Activated T-cell treated with anti-CD3 and anti-CD28 coated beads, Interleukin-2, amount 50 U/mL, for 4 hours (primary cell): Measurements from ENCODE around the gene PFN4. TPM values are rescaled to one million over a fixed set of nuclear protein-coding genes. Genes with fewer than 3 reads are reported as not detected.
A peak's percentile ranks its signal among the peaks of the same experiment; 100 is the strongest.
"Not testable (repeated sequence)": the region's sequence is repeated elsewhere in the genome, so short reads cannot be mapped to it uniquely, and the experiment has no call there.

Experiments
- ATAC-seq, 2 donors: fragments of 200-7000 bp; cut with Tn5 transposase; one replicate each; pipeline ENCODE4 v1.10.0; 2021
- DNase-seq: peaks from one replicate; pipeline ENCODE4 v3.0.0-alpha.2; 2020
- H3K27me3 Mint-ChIP-seq: one replicate; pipeline ENCODE4 v1.8.0; 2021; ENCODE audit warnings: low read depth, mixed read lengths
- H3K36me3 Mint-ChIP-seq: one replicate; pipeline ENCODE4 v1.8.0; 2022; ENCODE audit warnings: mixed read lengths; ENCODE audit not compliant: insufficient read depth
- H3K4me1 Mint-ChIP-seq: one replicate; pipeline ENCODE4 v1.8.0; 2021; ENCODE audit warnings: low read depth, mixed read lengths
- H3K4me3 Mint-ChIP-seq: one replicate; pipeline ENCODE4 v1.8.0; 2021; ENCODE audit warnings: mild to moderate bottlenecking, moderate library complexity, mixed read lengths
- H3K9me3 Mint-ChIP-seq: one replicate; pipeline ENCODE4 v1.8.0; 2021; ENCODE audit warnings: mixed read lengths
- total RNA-seq, 3 donors: library from RNA; stranded (reverse); gene quantifications; one replicate each; pipeline ENCODE4 v1.2.1, GENCODE V29; 2021

The PFN4 gene
- total RNA-seq, 3 donors from 2014 or later = not detected

GRCh38 chr2:24125956-24126355 is 2.8 kb upstream of the PFN4 start:
- ATAC-seq = no peak
- Mint-ChIP-seq H3K36me3 (no peaks in the 10 kb centered on the region), H3K27me3 (no peaks in the 10 kb centered on the region), H3K4me1 (peaks cover 11% of the 10 kb centered on the region), H3K9me3 (no peaks in the 10 kb centered on the region), H3K4me3 (no peak overlapping the region)
- no peak for DNase-seq

- Mint-ChIP-seq H3K4me1 (peaks cover 11% of the 10 kb centered on the region), H3K9me3 (no peaks in the 10 kb centered on the region), H3K36me3 (no peaks in the 10 kb centered on the region), H3K4me3 (peak overlapping the region; percentile 71), H3K27me3 (no peaks in the 10 kb centered on the region)
- no peak for ATAC-seq
- DNase-seq = no peak
Observed at GRCh38 chr2:24123922-24124580, 917 bp upstream of the PFN4 start.

DNA sequence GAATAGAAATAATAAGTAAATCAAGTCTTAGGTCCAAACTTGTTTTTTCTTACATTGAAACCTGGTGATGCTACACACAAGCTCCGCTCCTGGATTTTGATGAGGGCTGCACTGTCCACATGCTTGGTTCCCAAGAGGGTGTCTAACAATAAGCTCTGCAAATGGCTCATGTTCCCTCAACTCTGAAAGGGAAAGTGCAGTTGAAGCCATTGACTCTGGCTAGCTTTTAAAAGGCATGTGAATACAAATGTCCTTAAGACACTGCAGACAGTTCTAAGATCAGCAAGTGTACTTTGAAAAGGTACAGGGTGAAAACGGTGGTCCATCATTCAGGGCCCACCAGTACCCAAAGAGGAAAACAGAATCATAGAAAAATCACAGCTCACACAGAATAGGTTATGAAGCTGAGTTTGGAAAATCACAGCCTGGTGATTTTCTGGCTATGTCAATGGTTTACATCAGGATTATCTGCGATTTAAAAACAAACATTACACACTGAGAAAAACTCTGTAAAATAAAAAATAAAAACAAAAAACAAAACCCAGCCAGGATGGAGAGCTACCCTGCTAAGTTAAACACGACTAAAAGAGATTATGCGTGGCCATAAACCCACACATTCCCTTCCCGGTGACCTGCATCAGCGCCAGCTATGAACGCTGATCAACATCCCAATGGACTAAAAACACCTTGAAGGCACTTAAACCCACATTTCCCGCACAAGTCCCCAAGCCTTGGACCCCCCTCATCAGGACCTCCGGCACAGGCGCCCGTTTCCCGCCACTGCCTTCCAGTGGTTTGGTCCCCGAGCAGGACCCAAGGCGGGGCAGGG is 554 bp downstream of the PFN4 start:
- H3K4me3 Mint-ChIP-seq = peak overlapping the region; percentile 82
- H3K4me1 Mint-ChIP-seq = peaks cover 11% of the 10 kb centered on the region
- no peaks in the 10 kb centered on the region for H3K27me3 Mint-ChIP-seq
- ATAC-seq = no peak
- no peaks in the 10 kb centered on the region for H3K36me3 Mint-ChIP-seq
- no peaks in the 10 kb centered on the region for H3K9me3 Mint-ChIP-seq
- no peak for DNase-seq

DNA sequence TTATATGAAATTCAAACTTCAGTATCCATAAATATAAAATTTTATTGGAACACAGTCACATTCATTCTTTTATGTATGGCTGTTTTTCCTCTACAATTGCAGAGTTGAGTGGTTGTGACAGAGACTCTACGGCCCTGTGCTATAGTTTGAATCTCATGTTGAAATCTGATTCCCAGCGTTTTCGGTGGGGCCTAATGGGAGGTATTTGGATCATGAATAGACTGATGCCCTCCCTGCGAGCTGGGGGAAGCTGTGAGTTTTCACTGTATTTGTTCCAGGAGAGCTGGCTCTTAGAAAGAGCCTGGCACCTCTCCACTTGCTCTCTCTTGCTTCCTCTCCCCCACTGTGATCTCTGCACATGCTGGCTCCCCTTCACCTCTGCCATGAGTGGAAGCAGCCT is 1.7 kb downstream of the PFN4 start:
- Mint-ChIP-seq H3K36me3 (no peaks in the 10 kb centered on the region), H3K4me1 (peaks cover 11% of the 10 kb centered on the region), H3K4me3 (no peak overlapping the region), H3K9me3 (no peaks in the 10 kb centered on the region), H3K27me3 (no peaks in the 10 kb centered on the region)
- DNase-seq = no peak
- ATAC-seq = no peak

GRCh38 chr2:24121066-24121465 is 2.1 kb downstream of the PFN4 start:
- H3K27me3 Mint-ChIP-seq = no peaks in the 10 kb centered on the region
- H3K9me3 Mint-ChIP-seq = no peaks in the 10 kb centered on the region
- no peak overlapping the region for H3K4me3 Mint-ChIP-seq
- no peak for DNase-seq
- H3K4me1 Mint-ChIP-seq = peaks cover 11% of the 10 kb centered on the region
- no peaks in the 10 kb centered on the region for H3K36me3 Mint-ChIP-seq
- ATAC-seq = no peak

- DNase-seq (no peak), ATAC-seq (no peak)
- H3K36me3 Mint-ChIP-seq = peaks cover 3% of the 10 kb centered on the region
- H3K9me3 Mint-ChIP-seq = no peaks in the 10 kb centered on the region
- H3K27me3 Mint-ChIP-seq = no peaks in the 10 kb centered on the region
- H3K4me1 Mint-ChIP-seq = peaks cover 4% of the 10 kb centered on the region
- H3K4me3 Mint-ChIP-seq = no peak overlapping the region
Observed at GRCh38 chr2:24117902-24118301, 5.2 kb downstream of the PFN4 start.

DNA sequence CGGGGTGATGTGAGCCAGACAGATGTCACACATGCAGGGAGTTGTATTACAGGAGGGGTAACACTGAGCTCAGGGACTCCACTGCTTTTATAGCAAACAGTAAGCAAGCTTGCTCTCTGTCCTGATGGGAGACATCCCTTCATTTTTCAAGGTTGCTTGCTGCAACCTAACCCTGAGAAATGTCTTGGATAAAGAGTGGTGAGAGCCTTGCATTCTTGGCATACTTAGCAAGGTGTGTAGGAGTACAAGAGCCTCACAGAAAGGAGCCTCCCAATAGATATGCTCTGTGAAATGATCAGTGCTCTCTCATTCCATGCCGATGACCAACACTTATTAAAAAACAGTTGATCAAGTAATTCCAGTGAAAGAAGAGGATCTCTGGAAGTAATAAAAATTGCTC is 8.1 kb downstream of the PFN4 start:
- ATAC-seq (no peak), DNase-seq (no peak)
- Mint-ChIP-seq H3K4me3 (no peak overlapping the region), H3K9me3 (peaks cover under 1% of the 10 kb centered on the region), H3K4me1 (no peaks in the 10 kb centered on the region), H3K27me3 (no peaks in the 10 kb centered on the region), H3K36me3 (peaks cover 6% of the 10 kb centered on the region)

DNA sequence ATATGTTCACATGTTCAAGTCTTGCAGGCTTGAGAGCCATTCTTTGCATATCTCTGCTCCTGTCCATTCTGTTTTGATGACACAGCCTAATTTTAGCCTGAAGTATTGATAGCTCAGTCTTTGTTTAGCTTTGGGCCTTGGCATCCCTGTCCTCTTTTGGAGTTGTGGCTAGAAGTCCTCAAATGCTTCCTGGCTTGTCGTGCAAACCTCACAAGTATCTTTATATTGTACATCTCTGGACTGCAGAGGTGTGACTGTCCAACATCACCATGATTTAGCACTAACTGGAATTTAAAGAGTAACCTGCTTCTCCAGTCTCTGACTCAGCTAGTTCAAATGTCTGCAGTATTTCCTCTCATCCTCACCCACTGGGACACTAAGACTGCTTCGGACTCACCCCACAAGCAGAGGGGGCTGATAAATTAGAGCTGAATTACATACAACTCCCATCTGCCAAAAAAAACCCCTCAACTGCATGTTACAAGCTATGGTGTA is 11.7 kb downstream of the PFN4 start:
- no peak for ATAC-seq
- no peak for DNase-seq
- peaks cover 6% of the 10 kb centered on the region for H3K36me3 Mint-ChIP-seq
- H3K9me3 Mint-ChIP-seq = peaks cover 30% of the 10 kb centered on the region
- H3K4me3 Mint-ChIP-seq = no peak overlapping the region
- no peaks in the 10 kb centered on the region for H3K27me3 Mint-ChIP-seq
- H3K4me1 Mint-ChIP-seq = no peaks in the 10 kb centered on the region

DNA sequence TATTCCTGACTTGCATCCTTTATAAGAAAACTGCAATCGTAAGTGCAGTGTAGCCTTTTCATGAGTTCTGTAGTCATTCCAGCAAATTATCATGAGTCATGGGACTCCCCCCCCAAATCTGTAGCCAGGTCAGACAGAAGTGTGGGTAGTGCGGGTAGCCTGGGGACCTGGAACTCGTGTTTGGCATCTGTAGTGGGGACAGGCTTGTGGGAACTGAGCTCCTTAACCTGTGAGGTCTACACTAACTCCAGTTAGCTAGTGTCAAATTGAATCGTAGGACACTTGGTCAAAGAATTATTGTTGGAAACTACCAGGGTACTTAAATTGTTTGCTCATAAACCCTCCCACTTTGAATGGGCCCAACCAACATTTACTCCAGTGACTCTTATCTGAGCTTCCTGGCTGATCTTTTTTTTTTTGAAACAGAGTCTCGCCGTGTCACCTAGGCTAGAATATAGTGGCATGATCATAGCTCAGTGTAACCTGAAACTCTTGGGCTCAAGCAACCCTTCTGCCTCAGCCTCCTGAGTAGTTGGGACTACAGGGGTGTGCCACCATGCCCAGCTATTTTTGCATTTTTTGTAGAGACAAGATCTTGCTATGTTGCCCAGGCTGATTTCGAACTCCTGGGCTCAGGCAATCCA is 12.4 kb downstream of the PFN4 start:
- Mint-ChIP-seq H3K4me1 (no peaks in the 10 kb centered on the region), H3K36me3 (peaks cover 6% of the 10 kb centered on the region), H3K9me3 (peaks cover 32% of the 10 kb centered on the region), H3K4me3 (no peak overlapping the region), H3K27me3 (no peaks in the 10 kb centered on the region)
- ATAC-seq (no peak), DNase-seq (no peak)

GRCh38 chr2:24109431-24109830 is 13.7 kb downstream of the PFN4 start:
- H3K27me3 Mint-ChIP-seq, DNase-seq, H3K4me3 Mint-ChIP-seq, ATAC-seq, H3K4me1 Mint-ChIP-seq, H3K36me3 Mint-ChIP-seq: not testable (repeated sequence)
- peaks cover 39% of the 10 kb centered on the region for H3K9me3 Mint-ChIP-seq

GRCh38 chr2:24107336-24107735 is 15.8 kb downstream of the PFN4 start:
- peaks cover 6% of the 10 kb centered on the region for H3K36me3 Mint-ChIP-seq

DNA sequence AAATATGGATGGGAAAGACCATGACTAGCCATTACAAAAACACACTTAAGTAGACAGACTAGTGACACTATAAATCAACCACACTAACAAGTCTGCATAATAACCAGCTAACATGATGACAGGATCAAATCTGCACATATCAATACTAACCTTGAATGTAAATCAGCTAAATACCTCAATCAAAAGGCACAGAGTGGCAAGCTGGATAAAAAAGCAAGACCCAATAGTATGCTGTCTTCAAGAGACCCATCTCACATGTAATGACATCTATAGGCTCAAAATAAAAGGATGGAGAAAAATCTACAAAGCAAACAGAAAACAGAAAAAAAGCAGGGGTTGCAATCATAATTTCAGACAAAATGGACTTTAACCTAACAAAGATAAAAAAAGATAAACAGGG is 16.3 kb downstream of the PFN4 start:
- H3K27me3 Mint-ChIP-seq = no peaks in the 10 kb centered on the region
- peaks cover 6% of the 10 kb centered on the region for H3K36me3 Mint-ChIP-seq
- peaks cover 39% of the 10 kb centered on the region for H3K9me3 Mint-ChIP-seq
- H3K4me1 Mint-ChIP-seq = no peaks in the 10 kb centered on the region
- DNase-seq (no peak), ATAC-seq (no peak)
- H3K4me3 Mint-ChIP-seq = no peak overlapping the region

More at GRCh38 chr2:24107336-24107735, 15.8 kb downstream of the PFN4 start:
- H3K4me1 Mint-ChIP-seq = no peaks in the 10 kb centered on the region
- H3K9me3 Mint-ChIP-seq = peaks cover 39% of the 10 kb centered on the region
- DNase-seq (no peak), ATAC-seq (no peak)
- no peaks in the 10 kb centered on the region for H3K27me3 Mint-ChIP-seq
- no peak overlapping the region for H3K4me3 Mint-ChIP-seq

- peaks cover 6% of the 10 kb centered on the region for H3K36me3 Mint-ChIP-seq
- no peak for DNase-seq
- H3K4me1 Mint-ChIP-seq = no peaks in the 10 kb centered on the region
- H3K4me3 Mint-ChIP-seq = no peak overlapping the region
- peaks cover 39% of the 10 kb centered on the region for H3K9me3 Mint-ChIP-seq
- H3K27me3 Mint-ChIP-seq = no peaks in the 10 kb centered on the region
- no peak for ATAC-seq
Observed at GRCh38 chr2:24105816-24106215, 17.3 kb downstream of the PFN4 start.

GRCh38 chr2:24104906-24105305 is 18.2 kb downstream of the PFN4 start:
- Mint-ChIP-seq H3K36me3 (peaks cover 9% of the 10 kb centered on the region), H3K27me3 (no peaks in the 10 kb centered on the region), H3K4me3 (no peak overlapping the region), H3K9me3 (peaks cover 38% of the 10 kb centered on the region), H3K4me1 (no peaks in the 10 kb centered on the region)
- ATAC-seq (no peak), DNase-seq (no peak)
